ENCODE measurements around the gene CDC6. TPM values are rescaled to one million over a fixed set of nuclear protein-coding genes. Genes with fewer than 3 reads are reported as not detected.
A peak's percentile ranks its signal among the peaks of the same experiment; 100 is the strongest.

The CDC6 gene
- total RNA-seq, 6 donors from 2014 or later = 1.1 to 5.1 (median 2.3) TPM

DNA sequence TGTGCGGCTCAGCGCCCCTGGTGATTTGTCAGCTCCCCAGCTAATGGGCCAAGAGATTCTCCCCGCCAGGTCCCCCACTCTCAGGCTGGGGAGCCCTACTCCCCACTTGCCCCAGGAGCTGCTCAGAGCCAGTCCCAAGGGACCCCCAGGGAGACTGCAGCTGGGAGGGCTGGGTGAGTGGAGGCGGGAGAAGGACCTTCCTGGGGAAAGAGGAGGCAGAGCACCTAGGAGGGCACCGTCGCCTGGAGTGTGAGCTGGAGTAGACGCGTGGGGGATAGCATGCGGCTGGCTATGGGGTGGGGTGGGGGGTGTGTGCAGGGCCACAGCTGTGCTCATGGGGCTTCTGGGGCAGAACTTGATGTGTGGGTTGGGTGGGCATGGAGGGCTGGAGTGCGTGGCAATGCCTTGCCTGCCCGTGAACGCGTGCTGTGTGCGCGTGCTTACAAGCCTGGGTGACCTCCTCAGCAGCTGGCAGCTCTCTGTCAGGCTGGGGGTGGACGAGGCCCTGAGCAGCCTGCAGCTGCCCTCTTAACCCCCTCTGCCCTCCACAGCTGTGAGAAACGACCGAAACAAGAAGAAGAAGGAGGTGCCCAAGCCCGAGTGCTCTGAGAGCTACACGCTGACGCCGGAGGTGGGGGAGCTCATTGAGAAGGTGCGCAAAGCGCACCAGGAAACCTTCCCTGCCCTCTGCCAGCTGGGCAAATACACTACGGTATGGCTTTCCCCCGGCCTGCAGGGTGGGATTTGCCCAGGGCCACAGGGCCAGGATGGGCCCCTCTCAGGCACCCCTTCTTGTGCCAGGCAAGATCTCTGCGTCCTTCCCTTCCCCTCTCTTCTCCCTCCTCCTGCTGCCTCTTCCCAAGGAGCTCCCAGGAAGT lies 63.9 kb downstream of the CDC6 start:
- no peaks in the 10 kb centered on the region for H3K27me3 ChIP-seq
- DNase-seq (no peak), ATAC-seq (ENCODE audit: low FRiP score in 2 of 2) (no peak)
- H3K36me3 ChIP-seq = peaks cover 17 to 81% (median 72%) of the 10 kb centered on the region in 4 donors
- peaks cover 81 to 98% (median 84%) of the 10 kb centered on the region in 4 donors for H3K4me1 ChIP-seq
- H3K27ac ChIP-seq = peak overlapping the region in 3 of 4 donors; percentile 52 to 96 (median 54)
- H3K9me3 ChIP-seq = no peaks in the 10 kb centered on the region
- 67 to 88% methylated on average over 15 to 27 of the region's 27 CpGs for WGBS, 2 donors
- TF ChIP-seq POLR2A (IDR thresholded peaks at IDR 0.05) (no peak), EP300 (IDR thresholded peaks at IDR 0.05) (no peak), POLR2AphosphoS5 (IDR thresholded peaks at IDR 0.05) (no peak)
- TF ChIP-seq, protein P1, sequence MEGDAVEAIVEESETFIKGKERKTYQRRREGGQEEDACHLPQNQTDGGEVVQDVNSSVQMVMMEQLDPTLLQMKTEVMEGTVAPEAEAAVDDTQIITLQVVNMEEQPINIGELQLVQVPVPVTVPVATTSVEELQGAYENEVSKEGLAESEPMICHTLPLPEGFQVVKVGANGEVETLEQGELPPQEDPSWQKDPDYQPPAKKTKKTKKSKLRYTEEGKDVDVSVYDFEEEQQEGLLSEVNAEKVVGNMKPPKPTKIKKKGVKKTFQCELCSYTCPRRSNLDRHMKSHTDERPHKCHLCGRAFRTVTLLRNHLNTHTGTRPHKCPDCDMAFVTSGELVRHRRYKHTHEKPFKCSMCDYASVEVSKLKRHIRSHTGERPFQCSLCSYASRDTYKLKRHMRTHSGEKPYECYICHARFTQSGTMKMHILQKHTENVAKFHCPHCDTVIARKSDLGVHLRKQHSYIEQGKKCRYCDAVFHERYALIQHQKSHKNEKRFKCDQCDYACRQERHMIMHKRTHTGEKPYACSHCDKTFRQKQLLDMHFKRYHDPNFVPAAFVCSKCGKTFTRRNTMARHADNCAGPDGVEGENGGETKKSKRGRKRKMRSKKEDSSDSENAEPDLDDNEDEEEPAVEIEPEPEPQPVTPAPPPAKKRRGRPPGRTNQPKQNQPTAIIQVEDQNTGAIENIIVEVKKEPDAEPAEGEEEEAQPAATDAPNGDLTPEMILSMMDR (IDR thresholded peaks at IDR 0.05) = no peak
- no peak overlapping the region for H3K4me3 ChIP-seq

DNA sequence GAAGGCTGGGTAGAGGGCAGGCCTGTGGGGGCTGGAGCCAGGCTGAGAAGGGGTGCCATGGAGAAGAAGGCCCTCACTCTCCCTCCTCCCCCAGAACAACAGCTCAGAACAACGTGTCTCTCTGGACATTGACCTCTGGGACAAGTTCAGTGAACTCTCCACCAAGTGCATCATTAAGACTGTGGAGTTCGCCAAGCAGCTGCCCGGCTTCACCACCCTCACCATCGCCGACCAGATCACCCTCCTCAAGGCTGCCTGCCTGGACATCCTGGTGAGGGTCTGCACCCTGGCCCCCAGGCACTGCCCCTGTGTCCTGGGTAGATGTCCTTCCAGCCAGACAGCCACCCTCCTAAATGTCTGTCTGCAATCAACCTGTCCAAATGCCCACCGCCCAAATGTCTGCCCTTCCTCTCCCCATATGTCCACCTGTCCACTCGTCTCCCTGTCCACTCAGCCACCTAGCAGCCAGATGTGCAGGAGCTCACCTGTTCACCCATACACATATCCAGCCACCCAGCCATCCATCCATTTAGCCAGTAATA lies 64.6 kb downstream of the CDC6 start:
- TF ChIP-seq POLR2A (IDR thresholded peaks at IDR 0.05) (no peak), EP300 (IDR thresholded peaks at IDR 0.05) (no peak)
- Histone ChIP-seq H3K4me3 (no peak overlapping the region), H3K27ac (peak overlapping the region; percentile 22 to 96 (median 53)), H3K36me3 (peaks cover 17 to 89% (median 73%) of the 10 kb centered on the region in 4 donors), H3K9me3 (no peaks in the 10 kb centered on the region), H3K4me1 (peaks cover 74 to 95% (median 77%) of the 10 kb centered on the region in 4 donors), H3K27me3 (no peaks in the 10 kb centered on the region)
- ATAC-seq (ENCODE audit: low FRiP score in 2 of 2) (no peak), DNase-seq (no peak)
- 84 to 85% methylated on average over 7 of the region's 7 CpGs for WGBS, 2 donors

DNA sequence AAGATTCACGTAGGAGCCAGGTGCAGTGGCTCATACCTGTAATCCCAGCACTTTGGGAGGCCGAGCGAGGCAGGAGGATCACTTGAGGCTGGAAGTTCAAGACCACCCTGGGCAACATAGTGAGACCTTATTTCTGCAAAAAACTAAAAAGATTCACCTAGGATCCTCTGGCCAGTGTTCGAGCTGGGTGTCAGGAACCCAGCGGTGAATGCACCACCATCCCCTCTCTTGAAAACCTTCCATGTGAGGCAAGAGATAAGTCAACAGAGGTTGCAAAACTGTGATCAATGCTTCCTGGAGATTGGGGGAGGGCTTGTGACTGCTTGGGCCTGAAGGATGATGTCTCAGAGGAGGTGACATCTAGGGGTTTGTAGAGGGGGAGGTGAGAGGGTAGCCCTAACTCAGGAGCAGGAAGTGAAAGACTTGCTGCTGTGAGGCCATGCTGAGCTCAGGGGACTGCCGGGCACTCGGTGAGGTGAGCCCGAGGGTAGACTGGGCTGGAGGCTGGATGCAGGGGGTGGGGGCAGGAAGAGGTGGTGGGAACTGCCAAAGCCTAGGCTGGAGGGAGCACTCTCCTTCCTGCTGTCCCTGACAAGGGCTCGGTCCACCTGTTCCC lies 65.2 kb downstream of the CDC6 start:
- no peak overlapping the region for H3K4me3 ChIP-seq
- H3K4me1 ChIP-seq = peaks cover 68 to 91% (median 71%) of the 10 kb centered on the region in 4 donors
- DNase-seq (no peak), ATAC-seq (ENCODE audit: low FRiP score in 2 of 2) (no peak)
- 40 to 50% methylated on average over 8 to 9 of the region's 9 CpGs for WGBS, 2 donors
- TF ChIP-seq, protein P1 (IDR thresholded peaks at IDR 0.05) = no peak
- TF ChIP-seq POLR2AphosphoS5 (IDR thresholded peaks at IDR 0.05) (peak; percentile 11), POLR2A (IDR thresholded peaks at IDR 0.05) (no peak), EP300 (IDR thresholded peaks at IDR 0.05) (no peak)
- peaks cover 17 to 89% (median 73%) of the 10 kb centered on the region in 4 donors for H3K36me3 ChIP-seq
- no peaks in the 10 kb centered on the region for H3K9me3 ChIP-seq
- H3K27me3 ChIP-seq = no peaks in the 10 kb centered on the region
- H3K27ac ChIP-seq = peak overlapping the region in 3 of 4 donors; percentile 52 to 75 (median 54)

Other genes with a start within 250 kb of the CDC6 start
- 100 to 1,000 TPM in 1 of 6 donors, 10 to 100 TPM in 5; 36.5 to 157 (median 71.0) TPM for gene MED24, start 233.5 kb upstream of the CDC6 start, total RNA-seq
- 10 to 100 TPM; 31.0 to 55.3 (median 49.9) TPM for gene THRA, start 224.9 kb upstream of the CDC6 start, total RNA-seq
- 10 to 100 TPM in 5 of 6 donors, 1 to 10 TPM in 1; 3.8 to 24.7 (median 15.8) TPM for gene NR1D1, start 187.3 kb upstream of the CDC6 start, total RNA-seq
- 100 to 1,000 TPM in 3 of 6 donors, 10 to 100 TPM in 3; 57.6 to 240 (median 97.0) TPM for gene MSL1, start 165.9 kb upstream of the CDC6 start, total RNA-seq
- gene CASC3, start 147.3 kb upstream of the CDC6 start, total RNA-seq = 100 to 1,000 TPM in 2 of 6 donors, 10 to 100 TPM in 4; 52.2 to 141 (median 75.0) TPM
- 10 to 100 TPM in 4 of 6 donors, 1 to 10 TPM in 2; 7.6 to 44.0 (median 13.5) TPM for gene RAPGEFL1, start 110.4 kb upstream of the CDC6 start, total RNA-seq
- 10 to 100 TPM; 19.9 to 39.8 (median 26.2) TPM for gene WIPF2, start 68.6 kb upstream of the CDC6 start, total RNA-seq
- gene RARA, start 21.3 kb downstream of the CDC6 start, total RNA-seq = 10 to 100 TPM; 45.7 to 95.6 (median 85.9) TPM
- gene GJD3, start 76.9 kb downstream of the CDC6 start, total RNA-seq = 1 to 10 TPM in 4 of 6 donors, not detected in 2; 1.7 to 8.4 (median 4.5) TPM
- 10 to 100 TPM in 2 of 6 donors, 1 to 10 TPM in 3, under 1 TPM in 1; under 0.01 to 14.5 (median 6.2) TPM for gene TOP2A, start 130.0 kb downstream of the CDC6 start, total RNA-seq
- gene IGFBP4, start 155.6 kb downstream of the CDC6 start, total RNA-seq = 100 to 1,000 TPM in 4 of 6 donors, 10 to 100 TPM in 2; 80.7 to 524 (median 169) TPM
- gene TNS4, start 213.7 kb downstream of the CDC6 start, total RNA-seq = 1 to 10 TPM in 4 of 6 donors, under 1 TPM in 1, not detected in 1; 0.54 to 5.1 (median 1.1) TPM